GM12892 (cell line): ENCODE measurements around the gene SMARCE1.

ENCODE experiments used
- DNase-seq: peaks from one replicate; pipeline ENCODE4 v3.0.0; 2011; ENCODE audit not compliant: insufficient read length
- FAIRE-seq: peaks from 2 replicates; lab custom pipeline; 2011; peaks lifted over from hg19 to GRCh38; lab: Jason Lieb, UNC
- POLR2A ChIP-seq: IDR thresholded peaks from 2 replicates; pipeline ENCODE4 v1.6.1; 2011; ENCODE audit warnings: low read depth, low read length, control low read depth
- POLR2AphosphoS5 ChIP-seq: IDR thresholded peaks from 2 replicates; pipeline ENCODE4 v1.6.1; 2011; ENCODE audit warnings: low read depth, low read length, control low read depth
- TAF1 ChIP-seq: IDR thresholded peaks from 2 replicates; pipeline ENCODE4 v1.6.1; 2011; ENCODE audit warnings: low read depth, mild to moderate bottlenecking, control low read depth, low read length, borderline replicate concordance

Gene SMARCE1

DNA sequence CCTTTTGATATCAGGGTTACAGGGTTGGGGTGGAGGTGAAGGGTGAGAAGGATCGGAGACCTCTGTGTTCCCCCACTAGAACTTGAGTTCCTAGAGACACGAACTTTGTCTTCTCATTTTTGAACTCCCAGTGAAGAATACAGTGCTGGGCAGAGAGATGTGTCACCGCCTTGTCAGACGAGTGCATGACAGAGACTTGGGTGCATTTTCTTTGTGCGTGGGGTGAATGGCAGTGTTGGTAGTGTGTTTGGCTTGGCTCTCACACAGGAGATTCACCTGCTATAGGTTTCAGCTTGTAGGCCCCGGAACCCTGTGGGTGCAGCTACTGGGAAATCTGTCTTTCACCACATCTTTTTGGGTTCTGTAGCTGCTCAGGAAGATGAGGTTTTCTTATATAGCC, 42.3 kb downstream of the SMARCE1 start:
- FAIRE-seq (no peak), DNase-seq (no peak)
- TF ChIP-seq POLR2AphosphoS5 (no peak), POLR2A (no peak), TAF1 (no peak)

DNA sequence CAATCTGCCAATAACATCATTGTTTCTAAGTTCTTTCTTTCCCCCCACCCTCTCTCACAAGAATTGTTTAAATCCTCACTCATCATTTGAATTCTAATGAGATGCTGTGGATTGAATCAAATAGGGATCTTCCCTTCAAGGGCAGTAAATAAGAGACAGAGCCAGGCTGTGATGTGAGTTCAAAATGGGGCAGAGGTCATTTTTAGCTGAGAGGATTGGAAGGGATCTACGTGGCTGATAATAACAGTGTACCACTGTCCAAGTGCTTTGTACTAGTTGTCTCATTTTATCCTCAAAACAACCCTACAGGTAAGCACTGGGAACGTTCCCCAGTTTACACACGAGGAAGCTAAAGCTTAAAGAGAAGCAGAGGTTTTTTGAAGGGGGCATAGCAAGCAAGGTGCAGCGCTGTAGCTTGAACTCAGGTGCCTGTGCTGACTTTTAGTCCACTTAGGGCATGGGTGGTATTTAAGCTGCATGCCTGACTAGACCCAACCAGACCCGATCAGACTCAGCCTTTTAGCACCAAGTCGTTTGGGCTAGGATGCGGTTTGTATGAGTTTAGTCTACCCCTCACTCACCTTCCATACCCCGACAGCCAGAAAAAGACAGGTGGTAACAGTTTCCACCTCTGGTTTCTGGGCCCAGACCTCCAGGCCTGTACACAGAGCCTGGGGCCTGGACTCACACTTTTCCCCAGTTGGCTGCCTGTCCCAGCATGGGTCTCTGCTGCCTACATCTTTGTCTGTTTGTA, 43.1 kb downstream of the SMARCE1 start:
- DNase-seq (no peak), FAIRE-seq (no peak)
- TF ChIP-seq TAF1 (no peak), POLR2A (no peak)

DNA sequence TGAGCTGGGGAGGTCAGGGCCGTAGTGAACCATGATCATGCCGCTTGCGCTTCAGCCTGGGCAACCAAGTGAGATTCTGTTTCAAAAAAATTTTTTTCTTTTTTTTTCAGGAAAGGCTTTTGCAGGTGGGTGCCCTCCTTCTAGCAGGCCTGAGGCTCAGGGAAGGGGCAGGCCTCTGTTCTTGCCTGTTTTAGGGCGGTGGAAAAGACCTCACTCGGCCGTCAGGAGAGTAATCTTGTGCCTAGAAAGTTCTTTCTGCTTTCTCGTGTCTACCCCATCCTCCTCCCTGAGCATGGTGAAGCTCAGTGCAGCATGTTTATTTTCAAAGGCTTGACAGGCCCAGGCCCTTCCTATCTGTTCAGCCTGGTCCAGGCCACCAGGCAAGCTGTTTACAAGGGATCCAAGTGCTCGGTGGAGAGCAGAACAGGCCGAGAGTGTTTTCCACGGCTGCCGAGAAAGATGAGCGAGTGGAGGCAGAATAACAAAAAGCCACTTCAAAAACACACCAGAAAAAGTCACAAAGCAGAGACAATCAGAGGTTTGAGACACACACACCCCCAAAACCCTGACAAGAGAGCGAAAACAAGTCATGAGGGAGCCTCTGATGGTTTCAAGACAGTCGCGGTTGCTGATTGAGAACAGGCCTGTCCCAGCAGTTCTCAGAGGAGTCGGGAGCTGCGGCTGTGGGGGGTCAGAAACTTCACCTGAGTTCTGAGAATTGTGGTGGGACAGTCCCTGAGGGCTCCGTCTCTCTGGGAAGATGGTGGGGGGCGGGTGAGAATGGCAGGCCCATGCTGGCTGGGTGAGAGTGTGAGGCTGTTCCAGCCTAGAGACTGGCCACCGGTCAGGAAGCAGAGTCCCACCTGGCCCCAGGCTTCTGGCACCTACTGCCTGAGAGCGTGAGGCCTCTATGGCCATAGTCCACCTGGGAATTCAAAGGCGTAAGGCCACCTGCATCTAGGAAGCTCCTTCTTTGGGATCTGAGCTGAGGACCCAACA, 44.9 kb downstream of the SMARCE1 start:
- DNase-seq (peak; percentile 32), FAIRE-seq (peak; percentile 88)
- TF ChIP-seq POLR2A (no peak), POLR2AphosphoS5 (no peak), TAF1 (no peak)

DNA sequence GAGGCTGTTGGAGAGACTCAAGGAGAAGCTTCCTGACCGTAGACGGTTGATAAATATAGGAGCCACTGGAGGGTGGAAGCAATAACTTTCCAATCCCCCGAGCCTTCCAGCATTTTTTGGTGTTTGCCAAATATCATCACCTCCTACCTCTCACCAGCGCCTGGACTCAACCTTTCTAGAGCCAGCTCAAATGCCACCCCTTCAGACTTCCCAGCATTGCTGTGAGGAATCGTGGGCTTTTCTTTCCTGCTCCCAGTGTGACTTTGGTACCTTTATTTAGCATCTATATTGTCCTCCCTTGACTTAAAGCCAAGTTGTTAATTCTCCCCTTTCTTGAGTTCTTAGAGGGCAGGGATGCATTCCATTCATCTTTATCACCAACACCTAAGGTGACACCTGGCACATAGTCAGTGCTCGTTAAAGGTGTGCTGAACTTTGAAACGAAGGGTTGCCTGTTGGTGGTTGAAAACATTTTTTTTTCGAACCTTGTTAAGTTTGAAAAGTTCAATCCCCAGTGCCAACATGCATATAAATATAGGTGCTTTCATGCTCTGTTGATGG, 47.1 kb downstream of the SMARCE1 start:
- DNase-seq (no peak), FAIRE-seq (no peak)
- TF ChIP-seq TAF1 (no peak), POLR2A (no peak), POLR2AphosphoS5 (no peak)

DNA sequence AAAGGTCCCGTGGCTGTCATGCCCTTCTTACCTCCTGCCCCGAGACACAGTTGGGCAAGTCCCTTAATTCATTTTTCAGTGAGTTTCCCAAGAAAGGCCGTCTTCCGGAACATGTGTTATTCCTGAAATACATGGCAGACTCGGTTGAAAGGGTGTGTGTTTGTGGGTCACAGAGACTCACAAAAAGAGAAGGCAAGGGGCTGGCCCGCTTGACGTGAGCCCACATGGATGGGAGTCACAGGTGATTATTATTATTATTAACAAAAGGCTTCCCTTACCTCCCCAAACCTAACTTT, 48.2 kb downstream of the SMARCE1 start:
- no peak for FAIRE-seq
- no peak for TF ChIP-seq POLR2AphosphoS5
- TF ChIP-seq POLR2A, result no peak
- no peak for TF ChIP-seq TAF1
- no peak for DNase-seq

DNA sequence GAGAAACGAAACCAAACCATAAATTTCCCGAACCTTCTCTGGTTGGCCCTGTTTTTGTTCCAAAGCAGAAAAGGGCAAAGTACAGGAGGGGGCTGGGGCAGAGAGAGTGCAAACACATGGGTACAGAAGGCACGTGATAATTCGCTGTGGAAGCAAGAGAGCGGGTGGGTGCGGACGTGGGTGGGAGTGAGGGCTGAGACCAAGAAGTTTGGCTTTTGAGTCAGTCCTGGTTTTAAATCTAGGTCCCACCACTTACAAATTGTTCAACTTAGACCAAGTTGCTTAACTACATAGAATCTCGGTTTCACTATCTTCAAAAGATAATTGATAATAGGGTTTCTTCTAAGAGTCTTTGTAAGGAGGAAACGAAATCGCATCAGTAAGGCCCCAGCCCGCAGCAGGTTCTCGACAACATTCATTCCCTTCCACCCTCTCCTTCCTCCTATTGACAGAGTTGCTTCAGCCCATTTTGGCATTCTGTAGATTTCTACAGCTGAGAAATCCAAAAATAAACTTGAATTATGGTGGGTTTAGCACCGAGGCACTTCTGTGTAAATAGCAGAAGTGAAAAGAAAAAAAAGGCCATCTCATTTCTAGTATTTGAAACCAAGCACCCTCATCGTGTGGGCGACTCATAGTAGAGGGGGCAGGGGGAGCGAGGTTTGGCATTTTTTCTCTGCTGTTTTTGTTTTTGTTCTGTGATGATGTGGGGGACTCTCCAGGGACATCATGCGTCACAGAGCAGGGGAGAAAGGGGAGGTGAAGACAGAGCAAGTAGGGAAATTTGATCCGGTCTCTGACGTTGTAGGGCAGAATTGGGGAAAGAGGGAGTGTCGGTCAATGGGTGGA, 48.8 kb downstream of the SMARCE1 start:
- DNase-seq (peak; percentile 48), FAIRE-seq (peak; percentile 96)
- no peak for TF ChIP-seq POLR2AphosphoS5
- TF ChIP-seq TAF1, result no peak
- no peak for TF ChIP-seq POLR2A

DNA sequence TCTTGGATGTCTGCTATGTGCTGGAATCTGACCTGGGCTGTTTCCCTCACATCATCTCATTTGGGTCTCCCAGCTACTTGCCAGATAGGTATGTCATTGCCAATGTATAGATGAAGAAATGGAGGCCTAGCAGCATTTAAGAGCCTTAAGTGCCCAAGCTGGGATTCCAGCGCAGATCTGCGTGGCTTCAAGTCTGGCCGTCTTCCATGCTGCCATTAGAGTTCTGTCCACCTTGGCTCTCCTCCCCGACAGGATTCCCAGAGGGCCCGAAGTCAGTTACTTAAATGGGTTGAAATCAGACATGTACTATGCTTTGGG, 49.4 kb downstream of the SMARCE1 start:
- DNase-seq (no peak), FAIRE-seq (no peak)
- TF ChIP-seq POLR2AphosphoS5 (no peak), POLR2A (no peak), TAF1 (no peak)

DNA sequence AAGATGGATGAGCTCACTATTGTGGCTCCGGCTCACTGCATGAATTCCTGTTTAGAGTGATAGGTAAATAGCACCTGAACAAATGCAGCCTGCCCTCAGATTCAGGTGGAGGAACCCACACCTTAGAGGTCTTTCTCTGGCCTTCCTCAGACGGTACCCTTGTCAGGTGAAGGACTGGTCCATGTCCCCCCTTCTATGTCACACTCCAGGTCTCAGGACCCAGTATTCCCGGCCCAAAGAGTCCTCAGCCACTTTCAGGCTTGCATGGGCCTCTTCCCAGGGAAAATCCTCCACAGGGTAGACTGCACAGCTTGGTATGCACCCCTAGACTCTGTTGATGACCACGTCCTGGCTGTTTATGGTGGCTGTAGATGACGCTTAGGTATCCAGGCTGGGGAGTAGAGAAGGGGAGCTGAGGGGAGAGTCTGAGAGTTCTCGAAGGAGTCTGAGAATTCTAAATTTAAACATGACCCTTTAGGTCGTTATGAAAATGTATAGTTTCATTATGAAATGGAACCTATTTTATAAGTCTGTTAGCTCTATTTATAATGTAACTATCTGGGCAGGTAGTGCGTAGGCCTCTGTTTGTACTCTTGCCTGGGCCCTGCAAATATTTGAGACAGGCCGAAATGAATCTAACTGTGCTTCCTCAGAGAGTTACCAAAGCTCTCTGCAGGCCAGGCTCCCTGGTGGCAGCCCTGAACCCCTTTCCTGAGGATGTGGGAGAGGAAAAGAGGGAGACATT, 49.9 kb downstream of the SMARCE1 start:
- DNase-seq, result no peak
- no peak for TF ChIP-seq POLR2A
- TF ChIP-seq POLR2AphosphoS5, result no peak
- TF ChIP-seq TAF1, result no peak
- peak; percentile 64 for FAIRE-seq

DNA sequence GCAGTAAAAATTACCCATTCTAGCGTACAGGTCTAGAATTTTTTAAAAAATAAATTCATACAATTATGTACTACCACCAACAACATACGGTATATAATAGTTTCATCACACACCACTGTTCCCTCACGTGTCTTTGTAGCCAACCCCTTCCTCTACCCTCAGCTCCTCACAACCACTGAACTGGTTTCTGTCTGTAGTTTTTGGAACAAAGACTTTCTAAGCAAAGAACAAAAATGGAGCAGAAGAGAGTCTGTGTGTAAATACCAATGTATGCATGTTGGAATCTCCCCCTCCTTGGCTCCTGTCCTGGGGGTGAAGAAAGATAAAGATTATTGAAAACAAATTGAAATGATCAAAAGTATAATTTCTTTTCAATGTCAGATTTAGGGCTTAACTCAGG, 50.5 kb downstream of the SMARCE1 start:
- FAIRE-seq (no peak), DNase-seq (no peak)
- no peak for TF ChIP-seq TAF1
- TF ChIP-seq POLR2A, result no peak
- TF ChIP-seq POLR2AphosphoS5, result no peak

DNA sequence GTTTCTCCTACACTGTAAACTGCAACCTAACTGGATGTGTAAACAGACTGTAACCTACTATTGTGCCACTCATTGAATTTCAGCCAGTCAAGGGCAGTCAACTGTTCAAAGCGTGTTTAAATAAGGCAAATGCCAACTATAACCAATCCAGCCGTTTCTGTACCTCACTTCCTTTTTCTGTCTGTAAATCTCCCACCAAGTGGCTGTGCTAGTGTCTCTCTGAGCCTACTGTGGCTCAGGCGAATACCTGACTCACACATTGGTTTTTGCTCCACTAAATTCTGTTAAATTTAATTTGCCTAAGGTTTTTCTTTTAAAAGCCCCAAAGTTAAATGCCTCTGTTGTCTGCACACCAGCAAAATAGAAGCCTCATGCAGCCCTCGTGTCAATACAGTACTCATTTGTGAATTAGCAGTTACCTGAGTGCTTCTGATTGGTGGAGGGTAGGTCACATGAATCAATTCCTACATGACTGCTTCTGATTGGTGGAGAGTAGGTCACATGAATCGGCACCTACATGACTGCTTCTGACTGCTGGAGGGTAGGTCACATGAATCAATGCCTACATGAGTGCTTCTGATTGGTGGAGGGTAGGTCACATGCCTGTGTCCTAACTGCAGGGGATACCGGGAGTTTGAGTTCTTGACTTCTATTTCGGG, 51.2 kb downstream of the SMARCE1 start:
- DNase-seq (no peak), FAIRE-seq (peak; percentile 91)
- TF ChIP-seq TAF1 (no peak), POLR2A (no peak), POLR2AphosphoS5 (no peak)

DNA sequence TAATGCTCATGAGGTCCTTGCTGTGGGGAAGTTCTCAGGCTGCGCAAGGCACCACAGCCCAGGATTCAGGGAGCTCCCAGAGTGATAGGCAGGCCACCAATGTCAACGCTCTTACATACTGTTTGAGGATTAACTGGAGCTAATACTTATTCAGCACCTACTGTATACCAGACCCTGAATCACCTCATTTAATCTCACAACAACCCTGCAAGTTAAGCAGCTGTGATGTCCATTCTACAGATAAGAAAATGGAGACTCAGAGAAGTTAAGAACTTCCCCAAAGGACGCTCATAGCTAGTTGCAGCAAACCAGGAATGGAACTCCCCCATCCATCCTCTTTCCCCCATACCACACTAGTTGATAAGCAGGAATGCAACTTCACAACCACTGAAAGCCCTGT, 56.9 kb downstream of the SMARCE1 start:
- FAIRE-seq (no peak), DNase-seq (no peak)
- TF ChIP-seq TAF1 (no peak), POLR2AphosphoS5 (no peak), POLR2A (no peak)
